GM12878 (cell line): ENCODE results near the gene CTXN1. TPM values are rescaled to one million over a fixed set of nuclear protein-coding genes. Genes with fewer than 3 reads are reported as not detected.

Experiments
- ATAC-seq: fragments of 200-7000 bp; cut with Tn5 transposase; 3 replicates; pipeline ENCODE4 v1.9.1; 2020; ENCODE audit warnings: mild to moderate bottlenecking, moderate library complexity
- BruUV-seq: library from RNA; stranded (reverse); fragments of 400-500 nt; replicated peaks from 2 replicates; lab custom pipeline; 2021; lab: Mats Ljungman, UMichigan
- CTCF ChIA-PET: fragments of 300-600 bp; sonication (Branson Sonifier 250); formaldehyde crosslinking; extraction: SDS; loops from one replicate; lab custom pipeline; 2021; ENCODE audit warnings: inconsistent platforms; lab: Yijun Ruan, JAX
- POLR2A ChIA-PET: fragments of 350-600 bp; formaldehyde crosslinking; extraction: SDS; loops from one replicate; lab custom pipeline; 2021; ENCODE audit warnings: inconsistent platforms; lab: Charles Lee
- RAD21 ChIA-PET: fragments of 300-600 bp; sonication (Branson Sonifier 250); formaldehyde crosslinking; loops from one replicate; lab custom pipeline; 2023; ENCODE audit warnings: antibody characterized with exemption; ENCODE audit not compliant: unreplicated experiment; lab: Charles Lee
- SMC1A ChIA-PET: fragments of 300-600 bp; sonication (Branson Sonifier 250); formaldehyde crosslinking; loops from one replicate; lab custom pipeline; 2023; ENCODE audit not compliant: unreplicated experiment, uncharacterized antibody; lab: Charles Lee
- DNase-seq: peaks from one replicate; pipeline ENCODE4 v3.0.0-alpha.2; 2011; ENCODE audit warnings: low read depth, low spot score
- FAIRE-seq: peaks from 3 replicates; lab custom pipeline; 2011; peaks lifted over from hg19 to GRCh38; lab: Jason Lieb, UNC
- H2AFZ ChIP-seq: 2 replicates; pipeline ENCODE4 v1.6.0; 2011; ENCODE audit warnings: low read depth, low read length, control low read depth; ENCODE audit not compliant: control insufficient read depth
- H3K27ac ChIP-seq: 2 replicates; pipeline ENCODE4 v1.5.1; 2011; ENCODE audit warnings: control low read depth; ENCODE audit not compliant: control insufficient read depth, insufficient read depth
- H3K27me3 ChIP-seq, 2 experiments: replicated peaks in 1 of 2; 2 replicates each; pipeline versions ENCODE4 v1.6.0 to v1.6.1; 2011; ENCODE audit warnings: low read length in 1 of 2; ENCODE audit not compliant: control insufficient read depth in 2 of 2, insufficient read depth in 2 of 2
- H3K36me3 ChIP-seq, 2 experiments: 2 replicates each; pipeline ENCODE4 v1.5.1; 2011; ENCODE audit warnings: low read length in 1 of 2; ENCODE audit not compliant: control insufficient read depth in 2 of 2, insufficient read depth in 2 of 2
- H3K4me1 ChIP-seq: 2 replicates; pipeline ENCODE4 v1.6.1; 2011; ENCODE audit warnings: mild to moderate bottlenecking, low read length, moderate library complexity, mixed read lengths; ENCODE audit not compliant: control insufficient read depth, insufficient read depth
- H3K4me2 ChIP-seq: 2 replicates; pipeline ENCODE4 v1.6.0; 2011; ENCODE audit warnings: control low read depth; ENCODE audit not compliant: control insufficient read depth, insufficient read depth
- H3K4me3 ChIP-seq: fragments of 200-600 bp; sonication (generic); 2 replicates; pipeline ENCODE4 v1.5.1; 2016
- H3K79me2 ChIP-seq: 2 replicates; pipeline ENCODE4 v1.6.0; 2011; ENCODE audit warnings: low read length; ENCODE audit not compliant: control insufficient read depth, insufficient read depth
- H3K9ac ChIP-seq: 2 replicates; pipeline ENCODE4 v1.8.0; 2011; ENCODE audit warnings: low read length, control low read depth, mixed read lengths; ENCODE audit not compliant: control insufficient read depth, insufficient read depth
- H3K9me3 ChIP-seq: replicated peaks from 3 replicates; pipeline ENCODE4 v1.5.1; 2011; ENCODE audit warnings: mild to moderate bottlenecking, low read length; ENCODE audit not compliant: control insufficient read depth, insufficient read depth
- H4K20me1 ChIP-seq: 2 replicates; pipeline ENCODE4 v1.6.0; 2011; ENCODE audit not compliant: control insufficient read depth, insufficient read depth
- ASH2L ChIP-seq: fragments of 300-600, 200-600 bp; sonication (generic); IDR thresholded peaks from 2 replicates; pipeline ENCODE4 v1.6.1; 2017; ENCODE audit warnings: low read depth, mild to moderate bottlenecking, borderline replicate concordance
- CREM ChIP-seq: IDR thresholded peaks from 2 replicates; pipeline ENCODE4 v1.6.1; 2014; ENCODE audit warnings: antibody characterized with exemption, low read depth
- GABPA ChIP-seq: IDR thresholded peaks from 2 replicates; pipeline ENCODE4 v1.6.1; 2014; ENCODE audit warnings: antibody characterized with exemption, low read depth, mild to moderate bottlenecking, inconsistent platforms
- NRF1 ChIP-seq: conservative IDR thresholded peaks from 2 replicates; pipeline ENCODE4 v1.6.1; 2011; ENCODE audit warnings: mild to moderate bottlenecking, low read depth, low read length, improper control_type of control experiment
- POLR2A ChIP-seq: IDR thresholded peaks from 2 replicates; pipeline ENCODE4 v1.6.1; 2011; ENCODE audit warnings: low read depth, mild to moderate bottlenecking, low read length
- RAD21 ChIP-seq: IDR thresholded peaks from 2 replicates; pipeline ENCODE4 v1.6.1; 2011; ENCODE audit warnings: mild to moderate bottlenecking, low read depth, low read length, moderate library complexity; ENCODE audit not compliant: insufficient read depth
- WGBS: methylation state at CpG from one replicate; pipeline ENCODE4 v1.1.6; 2016; ENCODE audit warnings: low lambda C conversion rate; ENCODE audit not compliant: insufficient replicate concordance, insufficient coverage; ENCODE audit errors: missing lambda C conversion rate; 5-methylcytosine and 5-hydroxymethylcytosine counted together
- in situ Hi-C: fragments of 300-500 bp; cut with MboI; formaldehyde crosslinking; loops from 9 replicates; pipeline ENCODE4 v1.14.3; 2018; ENCODE audit warnings: mixed read lengths
- intact Hi-C: fragments of 100-400 bp; cut with micrococcal nuclease; formaldehyde crosslinking; loops from one replicate; pipeline ENCODE4 v1.14.2; 2022; ENCODE audit not compliant: unreplicated experiment
- polyA plus RNA-seq, 11 experiments: library from polyadenylated mRNA; depleted of rRNA in 4 of 11; unstranded in 6 of 11; stranded (reverse) in 5 of 11; fragments of >200 nt; fragmentation: Nextera tagmentation in 4 of 11; fragmentation: Illumina TruSeq in 1 of 11; extraction: Ambion mirVana in 4 of 11; extraction: Trizol in 1 of 11; gene quantifications; 1 replicate in 1 of 11; 2 replicates in 10 of 11; pipeline versions ENCODE4 v1.2.1 to v1.2.3, GENCODE V29; 2011 to 2016; ENCODE audit warnings: inconsistent platforms in 2 of 11, missing spikeins in 2 of 11, low read depth in 1 of 11
- total RNA-seq, 4 experiments: library from RNA; depleted of rRNA in 3 of 4; stranded (reverse); fragments of >200 nt in 3 of 4; fragmentation: Illumina TruSeq in 1 of 4; extraction: Trizol in 1 of 4; gene quantifications; 2 replicates each; pipeline versions ENCODE4 v1.2.1 to v1.2.3, GENCODE V29; 2013 to 2021

The CTXN1 gene
- total and polyA plus RNA-seq, 10 of the 15 experiments (the other 5 are each of a cell fraction or from before 2014, with no cell fraction given) = 0.04 to 1.0 (median 0.38) TPM; not detected in 4

GRCh38 chr19:7923295-7924191, 2.4 kb downstream of the CTXN1 start:
- H2AFZ ChIP-seq = no peak overlapping the region
- no peak for TF ChIP-seq POLR2A
- TF ChIP-seq CREM = no peak
- no peak for TF ChIP-seq RAD21
- no peak for TF ChIP-seq GABPA
- no peak for TF ChIP-seq ASH2L
- no peak for TF ChIP-seq NRF1
- FAIRE-seq = no peak
- in situ Hi-C loops = no loop called here
- H3K36me3 ChIP-seq = peaks cover 0 to 3% of the 10 kb centered on the region in 2 experiments; a peak in 2 of 4 replicates
- no peaks in the 10 kb centered on the region; the same call in 1 of the 2 replicates for H4K20me1 ChIP-seq
- ChIA-PET POLR2A (interaction anchor here (0.6 kb wide), 1 partner anchor 559 kb away, joined by 3 read pairs; no protein-coding TSS in a partner anchor), SMC1A (interaction anchor here (0.6 kb wide), 1 partner anchor 27 kb away, joined by 3 read pairs; no protein-coding TSS in a partner anchor), CTCF (interaction anchor here (0.7 to 1.4 kb wide), 3 partner anchors 47 to 71 kb away, joined by 3 read pairs; no protein-coding TSS in a partner anchor), RAD21 (interaction anchor here (0.7 kb wide), 1 partner anchor 144 kb away, joined by 3 read pairs; no protein-coding TSS in a partner anchor)
- no peak overlapping the region for H3K4me2 ChIP-seq
- peaks cover 0 to 5% of the 10 kb centered on the region in 2 experiments; a peak in 1 of 4 replicates for H3K27me3 ChIP-seq
- no peak for DNase-seq
- no peak overlapping the region for H3K27ac ChIP-seq
- no TSS peak for BruUV-seq
- no peaks in the 10 kb centered on the region for H3K79me2 ChIP-seq
- no peak for ATAC-seq
- H3K4me3 ChIP-seq = no peak overlapping the region
- H3K9me3 ChIP-seq = no peaks in the 10 kb centered on the region; the same call in 2 of the 3 replicates
- 53% methylated on average over 29 of the region's 31 CpGs for WGBS
- intact Hi-C loops = no loop called here
- peaks cover 11% of the 10 kb centered on the region for H3K4me1 ChIP-seq
- no peak overlapping the region for H3K9ac ChIP-seq
